Mucosa of gallbladder (tissue), 1 donor: Measurements from ENCODE around the gene VWA2. TPM values are rescaled to one million over a fixed set of nuclear protein-coding genes. Genes with fewer than 3 reads are reported as not detected.

Experiments used
- total RNA-seq: library from RNA; stranded (reverse); gene quantifications from one replicate; pipeline ENCODE4 v1.2.1, GENCODE V29; 2021
- donor health status: DM: no; HTN: no; CAD: no.

VWA2 gene
- total RNA-seq, 1 donor from 2014 or later = 0.75 TPM

Other genes with a start within 250 kb of the VWA2 start
- 1.7 TPM for gene ADRB1, start 195.4 kb upstream of the VWA2 start, total RNA-seq
- 27.7 TPM for gene CCDC186, start 65.1 kb upstream of the VWA2 start, total RNA-seq
- 2.0 TPM for gene TDRD1, start 59.9 kb upstream of the VWA2 start, total RNA-seq
- gene AFAP1L2, start 165.2 kb downstream of the VWA2 start, total RNA-seq = 6.3 TPM